Measurements from ENCODE around the gene EXOC7.

EXOC7 gene

DNA sequence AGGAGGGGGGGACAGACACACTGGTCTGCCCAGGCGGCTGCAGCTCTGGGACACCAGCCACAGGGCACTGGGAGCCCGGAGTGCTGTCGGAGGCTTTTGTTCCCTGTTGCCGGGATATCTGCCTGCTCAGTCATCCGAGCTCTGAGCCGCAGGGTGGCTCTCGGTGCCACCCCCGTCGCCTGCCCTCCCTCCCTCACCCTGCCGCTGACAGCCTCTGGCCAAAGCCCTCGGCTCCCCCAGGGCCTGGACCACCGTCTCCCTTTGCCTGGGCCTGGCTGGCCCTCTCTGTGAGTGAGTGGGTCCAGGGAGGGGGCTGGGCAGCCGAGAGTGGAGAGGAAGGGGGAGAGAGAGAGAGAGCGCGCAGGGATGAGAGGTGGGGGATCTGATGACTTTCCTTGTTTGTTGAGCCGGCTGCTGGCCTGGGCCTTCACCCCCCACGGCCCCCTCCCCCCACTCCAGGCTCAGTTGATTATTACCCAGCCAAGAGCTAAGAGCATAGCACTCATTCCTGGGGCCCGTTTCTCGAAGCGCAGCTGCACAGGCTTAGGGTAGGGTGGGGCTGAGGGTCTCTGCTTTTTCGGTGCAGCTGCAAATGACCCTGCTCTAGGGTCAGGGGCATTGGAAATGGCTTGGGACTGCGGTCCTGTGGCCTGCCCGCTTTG, 34.8 kb upstream of the EXOC7 start:
- no peak for DNase-seq

DNA sequence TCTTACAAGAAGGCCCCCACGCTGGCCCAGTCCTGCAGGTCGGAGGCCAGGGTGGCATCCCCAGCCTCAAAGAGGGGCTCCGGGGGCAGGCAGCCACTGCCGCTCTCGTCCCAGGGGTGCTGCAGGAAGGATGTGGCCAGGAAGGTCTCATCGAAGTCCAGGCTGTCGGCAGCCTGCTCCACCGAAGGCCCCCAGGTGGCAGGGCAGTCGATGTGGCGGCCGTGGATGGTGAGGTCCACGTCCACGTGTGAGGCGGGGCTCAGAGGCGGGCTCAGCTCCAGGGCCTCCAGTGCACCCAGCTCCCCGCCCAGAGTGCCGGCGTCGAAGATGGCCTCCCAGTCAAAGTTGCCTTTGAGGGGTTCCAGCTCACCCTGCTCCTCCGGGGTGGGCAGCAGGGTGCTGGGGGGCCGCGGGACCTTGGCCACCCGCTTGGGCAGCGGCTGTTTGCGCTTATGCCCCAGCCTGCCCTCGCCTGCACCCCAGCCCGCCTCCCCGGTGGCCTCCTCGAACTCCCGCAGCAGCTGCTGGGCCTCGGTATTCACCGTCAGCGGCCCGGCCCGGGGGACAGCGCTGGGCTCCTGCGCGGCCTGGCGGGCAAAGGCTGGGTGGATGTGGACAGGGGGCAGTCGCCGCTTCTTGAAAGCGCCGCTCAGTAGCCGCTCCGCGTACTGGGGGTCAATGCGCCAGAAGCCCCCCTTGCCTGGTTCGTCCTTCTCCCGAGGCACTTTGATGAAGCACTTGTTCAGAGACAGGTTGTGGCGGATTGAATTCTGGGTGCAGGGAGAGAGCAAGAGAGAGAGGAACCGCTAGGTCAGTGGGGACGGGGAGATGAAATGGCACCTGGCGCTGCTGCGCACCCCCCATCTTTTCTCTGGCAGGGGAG, 34.0 kb upstream of the EXOC7 start:
- no peak for DNase-seq

DNA sequence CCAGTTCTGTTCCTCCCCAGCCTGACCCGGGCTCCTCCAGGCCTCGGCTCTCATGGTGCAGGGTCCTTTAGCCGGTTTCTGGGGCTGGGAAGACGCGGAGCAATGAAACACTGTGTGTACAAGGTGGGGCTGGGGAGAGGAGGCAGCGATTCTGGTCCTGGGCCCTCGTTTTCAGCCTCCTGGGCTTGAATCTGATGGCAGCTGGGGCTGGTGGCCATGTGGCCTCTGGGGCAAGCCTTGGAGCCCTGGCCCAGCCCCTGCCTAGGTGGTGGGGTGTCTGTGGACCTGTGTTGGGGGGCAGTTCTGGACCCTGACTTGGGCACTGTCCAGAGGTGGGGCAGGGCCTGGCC, 33.4 kb upstream of the EXOC7 start:
- no peak for DNase-seq

DNA sequence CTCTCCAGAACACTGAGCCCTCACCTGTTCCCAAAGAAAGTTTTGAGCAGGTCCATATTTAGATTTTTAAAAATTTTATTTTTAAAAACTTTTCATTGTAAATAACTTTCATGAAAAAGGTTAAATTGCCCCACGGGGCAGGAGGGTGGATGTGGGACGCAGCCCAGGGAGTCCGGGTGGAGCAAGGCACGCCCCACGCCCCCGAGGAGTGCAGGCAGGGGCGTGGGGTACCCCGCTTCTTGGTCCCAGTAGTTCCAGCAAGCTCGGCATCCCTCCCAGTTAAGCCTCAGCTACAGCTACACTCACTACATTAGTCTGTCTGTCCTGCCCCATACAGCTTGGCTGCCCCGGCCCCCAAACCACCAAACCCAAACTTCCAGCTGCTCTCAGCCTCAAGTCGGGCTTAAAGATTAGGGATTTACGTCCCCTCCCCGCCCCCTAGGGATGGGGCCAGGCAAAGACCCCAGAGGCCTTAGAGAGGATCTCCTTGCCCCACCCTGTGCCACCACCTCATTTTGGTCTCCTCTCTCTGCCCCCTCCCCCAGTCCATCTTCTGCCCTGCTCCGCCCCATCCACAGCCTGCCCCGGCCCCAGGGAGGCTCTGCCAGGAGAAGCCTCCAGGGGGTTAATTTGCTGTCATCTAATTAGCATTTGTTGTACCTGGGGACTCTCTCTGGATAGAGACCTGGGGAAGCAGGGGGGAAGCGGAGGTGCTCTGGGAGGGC, 32.9 kb upstream of the EXOC7 start:
- DNase-seq = no peak

DNA sequence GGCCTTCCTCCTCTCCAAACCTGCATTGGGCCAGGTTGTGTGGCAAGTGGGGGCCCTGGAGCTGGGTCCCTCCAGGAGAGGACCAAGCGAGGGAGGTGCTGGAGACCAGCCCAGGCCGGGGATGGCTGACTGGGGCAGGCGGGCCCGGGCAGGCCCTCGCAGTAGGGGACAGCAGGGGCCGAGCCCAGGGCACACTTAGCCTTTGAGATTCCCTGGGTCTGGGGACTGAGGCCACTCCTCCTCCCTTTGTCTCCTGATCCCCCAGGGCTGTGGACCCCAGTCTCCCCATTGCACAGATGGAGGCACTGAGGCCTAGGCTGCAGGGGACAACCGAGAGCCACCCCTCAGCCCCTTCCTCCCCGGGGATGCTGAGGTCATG, 32.2 kb upstream of the EXOC7 start:
- DNase-seq = no peak

DNA sequence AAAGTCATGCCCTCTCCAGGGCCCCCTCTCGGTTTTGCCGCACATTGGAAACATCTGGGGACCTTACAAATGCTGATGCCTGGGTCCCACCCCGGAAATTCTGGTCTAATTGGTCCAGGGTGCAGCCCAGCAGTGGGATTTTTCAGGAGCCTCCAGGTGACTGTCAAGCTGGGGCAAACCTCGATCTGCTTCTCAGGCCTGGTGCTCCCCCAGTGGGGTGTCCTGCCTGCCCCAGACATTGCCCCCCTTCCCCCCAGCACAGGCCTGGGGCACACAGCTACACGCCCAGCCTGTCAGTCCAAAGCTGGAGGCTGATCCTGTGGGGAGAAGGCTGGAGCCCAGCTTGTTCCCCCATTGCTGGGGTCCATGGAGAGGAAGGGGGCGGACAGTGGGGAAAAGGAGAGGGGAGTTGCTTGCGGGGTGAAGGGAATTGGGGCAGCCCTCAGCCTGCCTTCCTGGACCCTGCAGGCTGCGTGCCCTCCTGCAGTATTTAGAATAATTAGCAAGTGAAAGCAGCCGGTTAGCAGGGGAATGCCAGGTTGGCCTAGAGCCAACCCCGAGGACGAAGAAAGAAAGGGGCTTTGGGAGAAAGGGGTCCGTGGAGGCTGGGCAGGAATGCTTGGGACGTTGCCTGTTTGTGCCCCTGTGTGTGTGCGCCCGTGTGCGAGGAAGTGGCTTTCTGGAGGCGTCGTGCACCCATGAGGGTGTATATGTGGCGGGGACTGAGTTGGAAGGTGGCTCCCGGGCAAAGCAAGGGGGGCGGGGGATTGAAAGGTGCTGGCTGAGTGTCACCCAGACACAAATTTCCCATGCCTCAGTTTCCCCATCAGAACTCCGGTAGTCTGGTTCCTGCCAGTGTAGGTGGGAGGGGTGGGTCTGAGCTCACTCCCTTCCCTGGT, 31.6 kb upstream of the EXOC7 start:
- DNase-seq = no peak

DNA sequence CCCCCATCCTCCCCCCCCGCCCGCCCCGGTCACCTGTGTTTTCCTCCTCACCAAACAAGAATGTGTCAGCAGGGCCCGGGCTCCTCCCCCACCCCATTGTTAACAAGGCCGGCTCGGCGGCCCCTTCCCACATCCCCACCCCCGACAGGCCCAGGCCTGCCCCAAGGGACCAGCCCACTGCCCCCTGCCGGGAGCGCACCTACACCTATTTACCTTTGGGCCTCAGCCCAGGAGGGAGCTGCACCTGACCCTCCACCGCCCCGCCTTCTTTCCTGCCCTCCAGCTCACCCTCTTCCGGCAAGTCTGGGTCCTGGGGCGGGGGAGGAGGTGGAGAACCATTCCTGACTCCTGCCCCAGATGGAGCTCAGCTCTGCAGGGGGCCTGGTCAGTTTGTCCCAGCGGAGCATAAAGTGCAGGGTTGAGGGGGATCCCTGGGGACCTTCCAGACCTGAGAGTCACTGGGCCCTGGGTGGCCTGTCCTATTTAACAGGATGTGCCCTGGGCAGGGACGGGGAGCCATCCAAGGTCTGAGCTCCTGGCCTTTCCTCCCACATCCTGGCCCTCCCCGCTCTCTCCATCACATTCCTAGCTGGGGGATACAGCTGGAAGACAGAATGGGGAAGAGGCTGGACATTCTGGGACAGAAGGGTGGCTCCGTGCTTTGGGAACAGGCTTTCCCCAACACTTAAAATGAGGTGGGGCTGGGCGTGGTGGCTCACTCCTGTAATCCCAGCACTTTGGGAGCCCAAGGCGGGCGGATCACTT, 29.2 kb upstream of the EXOC7 start:
- no peak for DNase-seq

DNA sequence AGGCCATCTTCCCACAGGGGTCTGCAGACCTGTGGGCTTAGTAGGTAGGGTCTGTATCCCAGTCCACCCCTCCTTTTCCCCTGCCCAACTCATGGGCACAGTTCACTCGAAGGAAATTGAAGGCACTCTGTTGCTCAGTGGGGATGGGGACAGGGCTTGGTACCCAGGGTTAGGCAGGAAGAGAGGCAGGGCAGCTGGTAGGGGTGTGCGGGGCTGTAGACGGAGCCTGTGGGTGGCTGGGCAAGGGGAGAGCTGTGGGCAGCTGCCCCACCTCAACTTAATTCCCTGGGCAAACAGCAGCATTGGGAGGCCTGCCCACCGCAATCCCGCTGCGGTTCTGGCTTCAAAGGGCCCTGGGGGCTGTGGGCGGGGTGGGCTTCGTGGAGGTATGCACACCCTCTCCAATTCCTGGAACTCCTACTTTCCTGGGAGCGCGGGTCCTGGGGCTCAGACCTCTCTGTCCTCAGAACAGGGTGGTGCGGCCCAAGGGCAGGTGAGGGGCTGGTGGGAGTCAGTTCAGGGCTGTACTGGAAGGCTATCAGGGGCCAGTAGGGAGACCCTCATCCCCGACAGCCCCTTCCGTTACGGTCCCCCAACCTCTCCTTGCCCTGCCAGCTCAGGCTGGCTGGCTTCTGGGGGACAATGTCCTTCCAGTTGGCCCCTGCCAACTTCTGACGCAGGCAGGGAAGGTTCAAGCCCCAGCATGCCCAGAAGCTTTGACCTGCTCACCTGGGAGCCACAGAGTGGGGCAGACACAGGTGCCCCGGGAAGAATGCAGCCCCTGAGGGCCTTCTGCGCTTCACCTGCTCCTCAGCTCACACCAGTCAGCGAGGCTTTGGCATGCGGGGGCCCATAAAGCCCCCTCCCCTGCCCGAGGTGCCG, 28.3 kb upstream of the EXOC7 start:
- DNase-seq = no peak

DNA sequence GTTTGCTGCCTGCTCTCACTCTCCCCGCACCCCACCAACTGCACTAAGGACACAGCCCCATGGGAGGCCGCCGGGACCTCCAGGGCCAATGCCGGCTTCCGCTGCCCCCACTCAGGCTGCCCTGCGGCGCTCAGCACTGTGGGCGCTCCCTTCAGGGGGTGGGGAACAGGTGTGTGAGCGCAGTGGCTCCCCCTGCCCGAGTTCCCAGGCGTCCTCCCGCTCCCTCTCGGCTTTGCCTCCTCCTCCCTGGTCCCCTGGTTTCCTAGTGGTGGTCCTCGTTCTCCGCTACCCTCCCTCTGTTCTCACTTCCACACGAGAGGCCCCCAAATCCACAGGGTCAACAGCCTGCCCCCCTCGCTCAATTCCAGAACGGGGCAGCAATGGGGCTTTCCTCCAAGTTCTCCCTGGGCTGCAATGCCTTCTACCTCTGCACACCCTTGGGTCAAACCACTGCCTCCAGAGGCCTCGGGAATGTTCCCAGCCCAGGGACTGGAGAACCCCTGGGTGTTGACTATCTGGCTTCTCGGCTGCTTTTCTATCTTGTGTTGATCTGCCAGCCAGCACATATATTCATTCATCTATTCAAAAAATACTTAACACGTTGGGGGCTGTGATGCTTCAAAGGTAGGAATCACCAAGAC, 27.6 kb upstream of the EXOC7 start:
- no peak for DNase-seq

DNA sequence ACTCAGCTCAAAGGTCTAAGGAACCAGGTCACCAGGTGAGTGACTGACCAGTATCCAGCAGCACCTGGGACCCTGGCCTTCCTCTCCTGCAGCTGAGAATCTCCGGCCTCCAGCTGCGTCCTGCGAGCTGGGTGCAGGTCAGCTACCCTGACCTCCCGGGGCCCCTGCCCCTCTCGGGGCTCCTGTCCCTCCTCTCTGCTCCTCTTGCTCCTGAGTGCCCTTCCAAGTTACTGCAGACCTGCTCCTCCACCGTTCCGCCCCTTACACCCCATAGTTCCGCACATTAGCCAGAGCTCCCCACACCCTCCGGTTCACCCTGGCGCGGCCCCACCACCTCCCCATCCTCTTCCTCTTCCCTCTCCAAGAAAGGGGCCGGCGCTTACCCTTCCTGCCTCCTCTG, 26.9 kb upstream of the EXOC7 start:
- no peak for DNase-seq

DNA sequence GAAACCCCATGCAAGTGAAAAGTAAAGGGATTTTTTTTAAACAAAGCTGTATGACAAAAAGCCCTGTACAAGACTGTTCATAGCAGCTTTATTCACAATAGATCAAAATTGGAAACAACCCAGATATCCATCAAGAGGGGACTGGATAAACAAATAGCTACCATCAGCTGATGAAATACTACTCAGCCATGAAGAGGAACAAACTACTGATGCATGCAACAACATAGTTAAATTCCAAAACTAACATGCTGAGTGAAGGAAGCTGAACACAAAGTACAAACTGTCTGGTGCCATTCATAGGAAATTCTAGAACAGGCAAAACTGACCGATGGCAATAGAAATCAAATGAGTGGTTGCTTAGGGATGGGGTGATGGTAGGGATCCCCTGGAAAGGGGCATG, 22.3 kb upstream of the EXOC7 start:
- no peak for DNase-seq

DNA sequence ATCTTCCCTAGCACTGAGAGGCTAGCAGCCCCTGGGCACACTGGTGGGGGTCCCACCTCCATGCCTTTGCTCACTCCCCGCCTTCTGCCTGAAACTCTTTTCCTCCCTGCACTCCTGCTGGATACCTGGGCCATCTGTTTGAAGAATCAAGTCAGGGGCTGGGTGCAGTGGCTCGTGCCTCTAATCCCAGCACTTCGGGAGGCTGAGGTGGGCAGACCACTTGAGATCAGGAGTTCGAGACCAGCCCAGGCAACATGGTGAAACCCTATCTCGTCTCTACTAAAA, 21.7 kb upstream of the EXOC7 start:
- no peak for DNase-seq

DNA sequence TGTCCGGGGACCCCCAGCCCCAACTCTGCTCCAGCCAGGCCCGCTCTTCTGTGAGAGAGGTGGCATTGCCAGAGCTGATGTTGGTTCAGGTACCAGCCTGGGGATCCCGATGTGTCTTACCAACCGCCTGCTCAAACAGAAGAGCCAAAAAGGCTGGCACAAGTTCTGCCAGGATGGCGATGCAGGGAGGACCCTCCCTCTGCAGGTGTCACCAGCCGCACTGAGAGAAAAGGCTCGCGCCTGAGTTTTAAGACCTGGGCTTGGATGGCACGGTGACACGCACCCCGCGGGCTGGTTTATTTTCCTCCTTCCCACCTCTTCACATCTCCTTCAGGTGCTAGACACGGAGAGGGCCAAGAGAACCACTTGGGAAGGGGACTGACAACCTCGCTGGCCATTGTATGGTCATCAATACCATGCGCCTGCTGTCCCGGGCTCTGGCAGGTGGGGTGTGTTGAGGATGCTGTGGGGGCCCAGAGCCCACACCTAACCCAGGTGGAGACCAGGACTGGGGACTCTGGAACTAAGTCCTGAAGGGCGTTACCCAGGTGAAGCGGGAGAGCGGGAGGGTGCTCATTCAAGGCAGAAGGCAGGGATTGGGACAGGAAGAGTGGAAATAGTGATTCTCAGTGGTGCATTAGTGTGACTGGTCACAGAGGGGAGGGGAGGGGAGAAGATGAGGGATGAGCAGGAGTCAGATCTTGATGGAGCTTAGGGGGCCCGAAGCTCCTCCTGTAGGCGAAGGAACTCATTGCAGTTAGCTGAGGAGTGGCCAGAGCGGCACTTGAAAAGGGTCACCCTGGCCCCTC, 21.2 kb upstream of the EXOC7 start:
- no peak for DNase-seq

DNA sequence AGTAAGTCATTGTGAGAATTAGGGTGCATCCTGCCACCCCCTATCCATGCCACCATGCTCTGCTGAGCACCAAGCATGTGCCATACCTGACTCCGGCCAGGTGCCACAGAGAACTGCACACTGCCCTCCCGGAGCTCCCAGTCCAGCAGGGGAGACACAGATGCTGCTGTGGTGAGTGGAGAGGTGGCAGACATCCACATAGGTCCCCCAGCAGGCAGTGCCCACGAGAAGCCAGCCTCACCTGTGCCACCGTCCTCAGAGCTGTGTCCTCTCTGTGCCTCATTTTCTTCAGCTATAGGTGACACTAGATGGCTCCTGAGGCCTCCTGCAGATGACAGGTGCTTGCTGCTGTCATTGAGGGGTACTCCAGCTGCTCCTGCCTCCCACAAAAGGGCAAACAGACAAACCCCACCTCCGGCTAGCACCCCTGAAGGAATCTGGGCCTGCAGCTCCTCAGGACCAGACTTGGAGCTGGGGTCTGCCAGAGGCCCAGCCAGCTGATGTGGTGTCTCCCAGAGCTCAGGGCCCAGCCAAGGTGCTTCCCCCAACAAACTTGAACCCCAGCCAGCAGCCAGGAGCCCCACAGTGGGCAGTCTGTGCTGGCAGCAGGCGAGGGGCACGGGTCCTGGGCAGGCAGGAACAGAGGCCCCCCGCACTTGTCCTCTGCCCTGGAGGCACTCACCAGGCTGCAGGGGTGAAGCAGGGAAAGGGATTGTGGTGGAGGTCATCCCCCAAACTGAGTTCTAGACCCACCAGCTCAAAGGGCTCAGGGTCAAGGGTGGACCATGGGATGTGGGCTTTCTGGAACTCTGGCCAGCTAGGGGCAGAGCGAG, 20.4 kb upstream of the EXOC7 start:
- no peak for DNase-seq

DNA sequence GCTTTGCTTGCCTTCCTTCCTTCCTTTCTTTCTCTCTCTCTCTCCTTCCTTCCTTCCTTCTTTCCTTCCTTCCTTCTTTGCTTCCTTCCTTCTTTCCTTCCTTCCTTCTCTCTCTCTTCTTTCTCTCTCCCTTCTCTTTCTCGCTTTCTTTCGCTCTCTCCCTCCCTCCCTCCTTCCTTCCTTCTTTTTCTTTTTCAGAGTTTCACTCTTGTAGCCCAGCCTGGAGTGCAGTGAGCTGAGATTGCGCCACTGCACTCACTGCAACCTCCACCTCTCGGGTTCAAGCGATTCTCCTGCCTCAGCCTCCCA, 19.6 kb upstream of the EXOC7 start:
- no peak for DNase-seq

DNA sequence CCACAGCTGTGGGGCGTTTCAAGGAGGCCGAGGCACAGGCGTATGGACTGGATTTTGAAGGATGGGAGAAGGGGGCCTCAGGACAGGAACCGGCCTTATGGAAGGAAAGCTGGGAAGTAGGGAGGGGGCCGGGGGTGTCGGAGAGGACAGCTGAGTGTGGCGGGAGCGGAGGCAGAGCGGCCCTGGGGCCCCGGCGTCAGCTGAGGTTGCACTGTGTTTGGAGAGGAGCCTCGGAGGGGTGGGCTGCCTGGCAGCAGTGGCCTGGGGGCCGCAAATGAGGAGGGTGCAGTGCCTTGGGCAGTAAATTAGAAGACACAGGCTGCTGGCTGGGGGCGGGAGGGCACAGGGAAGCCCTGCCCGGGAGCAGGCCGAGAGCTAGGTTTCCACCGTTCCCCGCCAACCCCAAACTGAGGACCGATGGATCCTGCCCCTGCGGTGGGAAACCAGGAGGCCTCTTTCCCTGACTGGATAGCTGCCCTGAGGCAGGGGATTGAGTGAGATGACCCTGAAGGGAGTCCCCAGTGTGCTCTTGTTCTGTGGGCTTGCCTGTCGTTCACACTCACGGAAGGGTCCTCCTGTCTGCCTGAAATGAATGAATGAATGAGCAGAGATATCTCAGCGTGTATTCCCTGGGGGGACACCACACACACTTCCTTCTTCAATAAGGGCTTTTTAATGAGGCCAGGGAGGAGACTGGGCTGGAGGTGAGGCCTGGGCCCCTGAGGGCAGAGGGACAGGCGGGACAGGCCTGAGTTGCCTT, 19.0 kb upstream of the EXOC7 start:
- no peak for DNase-seq

DNA sequence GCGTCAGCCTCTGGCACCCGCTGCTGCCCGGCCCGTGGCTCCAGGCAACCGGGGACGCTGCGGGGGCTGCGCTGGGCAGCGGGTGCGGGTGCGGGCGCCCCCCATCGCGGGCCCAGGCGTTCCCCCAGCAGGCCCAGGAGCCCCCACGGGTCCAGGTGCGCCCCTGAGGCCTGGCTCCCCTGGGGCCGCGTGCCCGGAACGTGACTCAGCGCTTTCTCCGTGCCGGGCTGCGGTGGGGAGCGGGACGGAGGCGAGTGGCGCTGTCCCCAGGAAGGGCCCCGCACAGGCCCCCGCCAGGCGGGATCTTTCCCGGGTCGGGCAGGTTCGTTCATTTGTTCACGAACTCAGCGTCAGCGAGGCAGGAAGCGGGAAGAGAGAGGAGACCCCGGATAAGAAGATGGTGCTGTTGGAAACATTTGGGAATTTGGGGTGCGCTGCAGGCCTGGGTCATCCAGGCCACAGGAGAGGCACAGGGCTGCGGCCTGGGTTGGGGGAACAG, 18.4 kb upstream of the EXOC7 start:
- DNase-seq = no peak

DNA sequence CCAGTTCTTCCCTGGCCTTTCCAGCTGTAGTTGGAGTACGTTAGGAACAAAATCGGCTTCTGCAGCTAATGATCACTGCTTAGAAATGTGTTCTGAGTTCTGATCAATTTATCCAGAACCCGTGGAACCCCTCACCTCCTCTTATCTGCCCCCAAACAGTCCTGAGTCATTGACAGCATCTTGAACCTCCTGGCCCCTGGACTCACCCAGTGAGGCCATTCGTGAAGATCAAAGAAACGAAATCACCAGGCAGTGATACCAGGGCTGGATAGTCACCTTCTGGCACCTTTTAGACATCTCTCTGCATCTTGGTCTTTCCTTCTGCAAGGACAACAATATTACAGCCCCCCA, 17.0 kb upstream of the EXOC7 start:
- no peak for DNase-seq
